LNCaP clone FGC (cell line): ENCODE measurements around the gene NHERF2.

Experiments
- DNase-seq: peaks from one replicate; pipeline ENCODE4 v3.0.0-alpha.2; 2011; ENCODE audit warnings: low read depth
- H3K4me3 ChIP-seq: 2 replicates; pipeline ENCODE4 v1.5.1; 2011; ENCODE audit warnings: mild to moderate bottlenecking, low read depth, low read length, control low read depth
- CTCF ChIP-seq: IDR thresholded peaks from 2 replicates; pipeline ENCODE4 v1.5.1; 2012; ENCODE audit warnings: mild to moderate bottlenecking; ENCODE audit not compliant: control insufficient read depth, insufficient read depth; ENCODE audit errors: extremely low read depth

Gene NHERF2

GRCh38 chr16:2085669-2086068 is 59.0 kb downstream of the NHERF2 start:
- H3K4me3 ChIP-seq: 0 out of 2 replicates have a peak overlapping the region, but pooled peaks have one; percentile 6
- TF ChIP-seq CTCF: no peak
- peak; percentile 63 for DNase-seq

GRCh38 chr16:2086106-2086742 is 59.5 kb downstream of the NHERF2 start:
- H3K4me3 ChIP-seq: 0 out of 2 replicates have a peak overlapping the region, but pooled peaks have one; percentile 4
- TF ChIP-seq CTCF: no peak
- peak; percentile 98 for DNase-seq

GRCh38 chr16:2086812-2087747 is 60.4 kb downstream of the NHERF2 start:
- DNase-seq: no peak
- no peak overlapping the region for H3K4me3 ChIP-seq
- no peak for TF ChIP-seq CTCF

- DNase-seq: no peak
- TF ChIP-seq CTCF: no peak
- H3K4me3 ChIP-seq: no peak overlapping the region
Observed at GRCh38 chr16:2087748-2088631, 61.3 kb downstream of the NHERF2 start.
